Hepatocyte (in vitro differentiated cells): ENCODE results near the gene AMFR.

Experiments
- EZH2 ChIP-seq: fragments of 200-600 bp; sonication (generic); IDR thresholded peaks from 2 replicates; pipeline ENCODE4 v1.6.1; 2016; ENCODE audit warnings: antibody characterized with exemption, mild to moderate bottlenecking, borderline replicate concordance
- EZH2phosphoT487 ChIP-seq: fragments of 200-600 bp; sonication (generic); IDR thresholded peaks from one replicate; pipeline ENCODE4 v1.6.1; 2018; ENCODE audit warnings: antibody characterized with exemption, mild to moderate bottlenecking, low read depth, moderate library complexity; ENCODE audit not compliant: unreplicated experiment, severe bottlenecking
- TF ChIP-seq, protein P1 (sequence below): fragments of 200-600 bp; sonication (generic); IDR thresholded peaks from 2 replicates; pipeline ENCODE4 v1.5.1; 2016; ENCODE audit warnings: antibody characterized with exemption, mild to moderate bottlenecking; ENCODE audit not compliant: poor library complexity

DNA sequence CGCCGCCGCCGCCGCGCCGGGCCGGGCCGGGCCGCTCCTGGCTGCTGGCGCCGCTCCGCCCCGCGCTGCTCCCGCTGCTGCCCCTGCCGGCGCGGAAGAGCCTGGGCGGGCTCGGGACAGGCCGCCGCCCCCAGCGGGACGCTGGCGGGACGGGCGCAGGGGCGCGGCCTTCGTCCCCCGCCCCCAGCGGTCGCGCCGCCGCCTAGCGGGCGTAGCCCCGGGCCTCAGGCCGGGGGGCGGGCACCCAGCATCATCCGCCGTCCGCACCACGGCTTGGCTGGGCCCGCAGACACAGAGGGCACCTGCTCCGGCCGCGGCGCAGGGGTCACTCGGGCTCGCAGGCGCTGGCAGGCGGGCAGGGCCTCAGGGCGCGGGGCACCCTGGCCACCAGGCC lies at the start of gene AMFR:
- TF ChIP-seq, protein P1, sequence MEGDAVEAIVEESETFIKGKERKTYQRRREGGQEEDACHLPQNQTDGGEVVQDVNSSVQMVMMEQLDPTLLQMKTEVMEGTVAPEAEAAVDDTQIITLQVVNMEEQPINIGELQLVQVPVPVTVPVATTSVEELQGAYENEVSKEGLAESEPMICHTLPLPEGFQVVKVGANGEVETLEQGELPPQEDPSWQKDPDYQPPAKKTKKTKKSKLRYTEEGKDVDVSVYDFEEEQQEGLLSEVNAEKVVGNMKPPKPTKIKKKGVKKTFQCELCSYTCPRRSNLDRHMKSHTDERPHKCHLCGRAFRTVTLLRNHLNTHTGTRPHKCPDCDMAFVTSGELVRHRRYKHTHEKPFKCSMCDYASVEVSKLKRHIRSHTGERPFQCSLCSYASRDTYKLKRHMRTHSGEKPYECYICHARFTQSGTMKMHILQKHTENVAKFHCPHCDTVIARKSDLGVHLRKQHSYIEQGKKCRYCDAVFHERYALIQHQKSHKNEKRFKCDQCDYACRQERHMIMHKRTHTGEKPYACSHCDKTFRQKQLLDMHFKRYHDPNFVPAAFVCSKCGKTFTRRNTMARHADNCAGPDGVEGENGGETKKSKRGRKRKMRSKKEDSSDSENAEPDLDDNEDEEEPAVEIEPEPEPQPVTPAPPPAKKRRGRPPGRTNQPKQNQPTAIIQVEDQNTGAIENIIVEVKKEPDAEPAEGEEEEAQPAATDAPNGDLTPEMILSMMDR = no peak
- TF ChIP-seq EZH2 = no peak
- no peak for TF ChIP-seq EZH2phosphoT487
